ENCODE results near the gene DDX10.

GRCh38 chr11:108891143-108891542 is 226.3 kb downstream of the DDX10 start:
- TF ChIP-seq CTCF (IDR thresholded peaks at IDR 0.05; ENCODE audit: low read depth, low read length, missing input control) (no peak), YY1 (IDR thresholded peaks at IDR 0.05) (no peak), SP1 (IDR thresholded peaks at IDR 0.05) (no peak), EGR1 (IDR thresholded peaks at IDR 0.05; ENCODE audit: low read depth in 2 of 2) (no peak), TAF1 (conservative IDR thresholded peaks at IDR 0.05) (no peak), ATF3 (IDR thresholded peaks at IDR 0.05) (no peak), REST (IDR thresholded peaks at IDR 0.05) (no peak), JUND (IDR thresholded peaks at IDR 0.05) (no peak), MAX (IDR thresholded peaks at IDR 0.05) (no peak), RAD21 (IDR thresholded peaks at IDR 0.05) (no peak), RXRA (IDR thresholded peaks at IDR 0.05) (no peak), GABPA (IDR thresholded peaks at IDR 0.05 in 1 of 2, conservative IDR thresholded peaks at IDR 0.05 in 1 of 2) (no peak)
